Osteoblast (primary cell): ENCODE data around the gene TFDP2. TPM values are rescaled to one million over a fixed set of nuclear protein-coding genes. Genes with fewer than 3 reads are reported as not detected.

ENCODE experiments used
- DNase-seq: peaks from one replicate; pipeline ENCODE4 v3.0.0; 2011; ENCODE audit warnings: low spot score, mixed read lengths; ENCODE audit not compliant: insufficient read length; ENCODE audit errors: missing footprints
- H2AFZ ChIP-seq: 2 replicates; pipeline ENCODE4 v1.6.0; 2011; ENCODE audit warnings: mild to moderate bottlenecking, low read length
- H3K27ac ChIP-seq: 2 replicates; pipeline ENCODE4 v1.5.1; 2011; ENCODE audit warnings: mild to moderate bottlenecking, low read depth, low read length, moderate library complexity
- H3K27me3 ChIP-seq: 2 replicates; pipeline ENCODE4 v1.6.0; 2012; ENCODE audit warnings: mild to moderate bottlenecking, control low read depth, inconsistent platforms, low read length, moderate library complexity; ENCODE audit not compliant: insufficient read depth
- H3K36me3 ChIP-seq: 2 replicates; pipeline ENCODE4 v1.5.1; 2011; ENCODE audit warnings: mild to moderate bottlenecking, low read length, control low read depth, moderate library complexity; ENCODE audit not compliant: insufficient read depth
- H3K4me1 ChIP-seq: 2 replicates; pipeline ENCODE4 v1.5.1; 2011; ENCODE audit warnings: mild to moderate bottlenecking, low read length, control low read depth, moderate library complexity; ENCODE audit not compliant: insufficient read depth
- H3K4me2 ChIP-seq: 2 replicates; pipeline ENCODE4 v1.6.0; 2011; ENCODE audit warnings: mild to moderate bottlenecking, low read length; ENCODE audit not compliant: insufficient read depth
- H3K4me3 ChIP-seq: fragments of 200-600 bp; sonication (generic); 3 replicates; pipeline ENCODE4 v1.5.1; 2012; ENCODE audit warnings: mild to moderate bottlenecking, low read length, inconsistent platforms; ENCODE audit not compliant: insufficient read depth
- H3K79me2 ChIP-seq: 2 replicates; pipeline ENCODE4 v1.6.0; 2012; ENCODE audit warnings: mild to moderate bottlenecking, low read length, control low read depth, inconsistent platforms; ENCODE audit not compliant: insufficient read depth
- H3K9me3 ChIP-seq: 2 replicates; pipeline ENCODE4 v1.5.1; 2011; ENCODE audit warnings: low read depth, low read length, control low read depth
- H4K20me1 ChIP-seq: 2 replicates; pipeline ENCODE4 v1.6.0; 2012; ENCODE audit warnings: mild to moderate bottlenecking, low read length, control low read depth; ENCODE audit not compliant: insufficient read depth
- total RNA-seq: library from RNA; depleted of rRNA; stranded (reverse); fragments of >200 nt; gene quantifications from 2 replicates; pipeline ENCODE4 v1.2.3, GENCODE V29; 2012
- TF ChIP-seq, protein P1 (sequence below): IDR thresholded peaks from 2 replicates; pipeline ENCODE4 v1.5.1; 2011; ENCODE audit warnings: mild to moderate bottlenecking, low read depth, low read length, moderate library complexity; ENCODE audit errors: extremely low read depth

TFDP2 gene
- total RNA-seq, 1 donor: 41.6 TPM

DNA sequence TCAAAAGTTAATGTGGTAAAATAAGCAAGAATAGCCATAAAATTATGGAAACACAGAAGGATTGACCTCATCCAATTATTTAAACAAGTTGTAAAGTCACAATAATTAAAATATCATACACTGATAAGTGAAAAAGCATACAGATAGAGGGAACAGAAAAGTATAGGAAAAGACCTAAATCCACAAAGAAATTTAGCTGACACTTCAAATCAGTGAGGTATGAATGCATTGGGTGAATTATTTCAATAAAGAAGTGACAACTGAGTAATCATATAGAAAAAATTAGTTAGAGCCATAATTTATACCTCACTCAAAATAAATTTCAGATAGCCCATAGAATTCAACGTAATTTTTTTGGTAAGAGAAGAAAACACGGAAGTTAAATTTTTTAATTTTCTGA lies 25.1 kb downstream of the TFDP2 start:
- no peaks in the 10 kb centered on the region for H3K4me1 ChIP-seq
- no peaks in the 10 kb centered on the region for H3K79me2 ChIP-seq
- no peak overlapping the region for H3K4me2 ChIP-seq
- no peak overlapping the region for H2AFZ ChIP-seq
- no peaks in the 10 kb centered on the region for H3K36me3 ChIP-seq
- no peak overlapping the region for H3K4me3 ChIP-seq
- no peaks in the 10 kb centered on the region for H3K27me3 ChIP-seq
- TF ChIP-seq, protein P1, sequence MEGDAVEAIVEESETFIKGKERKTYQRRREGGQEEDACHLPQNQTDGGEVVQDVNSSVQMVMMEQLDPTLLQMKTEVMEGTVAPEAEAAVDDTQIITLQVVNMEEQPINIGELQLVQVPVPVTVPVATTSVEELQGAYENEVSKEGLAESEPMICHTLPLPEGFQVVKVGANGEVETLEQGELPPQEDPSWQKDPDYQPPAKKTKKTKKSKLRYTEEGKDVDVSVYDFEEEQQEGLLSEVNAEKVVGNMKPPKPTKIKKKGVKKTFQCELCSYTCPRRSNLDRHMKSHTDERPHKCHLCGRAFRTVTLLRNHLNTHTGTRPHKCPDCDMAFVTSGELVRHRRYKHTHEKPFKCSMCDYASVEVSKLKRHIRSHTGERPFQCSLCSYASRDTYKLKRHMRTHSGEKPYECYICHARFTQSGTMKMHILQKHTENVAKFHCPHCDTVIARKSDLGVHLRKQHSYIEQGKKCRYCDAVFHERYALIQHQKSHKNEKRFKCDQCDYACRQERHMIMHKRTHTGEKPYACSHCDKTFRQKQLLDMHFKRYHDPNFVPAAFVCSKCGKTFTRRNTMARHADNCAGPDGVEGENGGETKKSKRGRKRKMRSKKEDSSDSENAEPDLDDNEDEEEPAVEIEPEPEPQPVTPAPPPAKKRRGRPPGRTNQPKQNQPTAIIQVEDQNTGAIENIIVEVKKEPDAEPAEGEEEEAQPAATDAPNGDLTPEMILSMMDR: no peak
- no peak for DNase-seq
- no peak overlapping the region for H3K27ac ChIP-seq
- H4K20me1 ChIP-seq: no peaks in the 10 kb centered on the region
- H3K9me3 ChIP-seq: no peaks in the 10 kb centered on the region

DNA sequence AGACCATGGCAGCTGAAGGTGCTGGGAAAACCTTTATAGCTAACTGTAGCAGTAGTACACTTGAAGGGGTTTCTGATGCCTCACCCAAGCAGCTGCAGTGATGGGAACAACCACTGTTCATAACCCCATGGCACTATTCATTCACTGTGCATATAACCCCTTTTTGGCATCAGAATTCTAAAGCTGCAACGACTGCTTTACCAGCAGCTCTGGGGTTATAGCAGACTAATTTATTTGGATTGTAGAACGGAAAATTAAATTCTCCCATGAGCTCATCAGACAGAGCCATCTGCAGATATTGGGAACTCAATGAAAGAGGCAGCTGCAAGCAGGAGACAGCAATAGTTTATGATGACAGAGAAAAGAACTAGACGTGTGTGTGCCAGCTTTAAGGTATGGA lies 28.6 kb downstream of the TFDP2 start:
- H3K27ac ChIP-seq: no peak overlapping the region
- H3K9me3 ChIP-seq: no peaks in the 10 kb centered on the region
- no peak overlapping the region for H2AFZ ChIP-seq
- no peaks in the 10 kb centered on the region for H4K20me1 ChIP-seq
- no peak overlapping the region for H3K4me3 ChIP-seq
- H3K79me2 ChIP-seq: no peaks in the 10 kb centered on the region
- H3K27me3 ChIP-seq: no peaks in the 10 kb centered on the region
- H3K4me2 ChIP-seq: no peak overlapping the region
- H3K4me1 ChIP-seq: no peaks in the 10 kb centered on the region
- DNase-seq: peak; percentile 26
- TF ChIP-seq, protein P1: no peak
- no peaks in the 10 kb centered on the region for H3K36me3 ChIP-seq

DNA sequence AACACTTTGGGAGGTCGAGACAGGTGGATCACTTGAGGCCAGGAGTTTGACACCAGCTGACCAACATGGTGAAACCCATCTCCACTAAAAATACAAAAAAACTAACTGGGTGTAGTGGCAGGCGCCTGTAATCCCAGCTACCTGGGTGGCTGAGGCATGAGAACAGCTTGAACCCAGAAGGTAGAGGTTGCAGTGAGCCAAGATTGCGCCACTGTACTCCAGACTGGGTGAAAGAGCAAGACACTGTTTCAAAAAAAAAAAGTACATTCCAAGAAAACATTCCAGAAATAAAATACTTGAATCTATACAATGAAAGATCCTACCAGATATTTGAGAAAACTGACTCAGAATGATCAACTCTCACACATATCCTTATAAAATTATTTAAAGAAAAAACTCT lies 30.4 kb downstream of the TFDP2 start:
- no peak for DNase-seq
- TF ChIP-seq, protein P1: no peak
- H3K4me3 ChIP-seq: no peak overlapping the region

DNA sequence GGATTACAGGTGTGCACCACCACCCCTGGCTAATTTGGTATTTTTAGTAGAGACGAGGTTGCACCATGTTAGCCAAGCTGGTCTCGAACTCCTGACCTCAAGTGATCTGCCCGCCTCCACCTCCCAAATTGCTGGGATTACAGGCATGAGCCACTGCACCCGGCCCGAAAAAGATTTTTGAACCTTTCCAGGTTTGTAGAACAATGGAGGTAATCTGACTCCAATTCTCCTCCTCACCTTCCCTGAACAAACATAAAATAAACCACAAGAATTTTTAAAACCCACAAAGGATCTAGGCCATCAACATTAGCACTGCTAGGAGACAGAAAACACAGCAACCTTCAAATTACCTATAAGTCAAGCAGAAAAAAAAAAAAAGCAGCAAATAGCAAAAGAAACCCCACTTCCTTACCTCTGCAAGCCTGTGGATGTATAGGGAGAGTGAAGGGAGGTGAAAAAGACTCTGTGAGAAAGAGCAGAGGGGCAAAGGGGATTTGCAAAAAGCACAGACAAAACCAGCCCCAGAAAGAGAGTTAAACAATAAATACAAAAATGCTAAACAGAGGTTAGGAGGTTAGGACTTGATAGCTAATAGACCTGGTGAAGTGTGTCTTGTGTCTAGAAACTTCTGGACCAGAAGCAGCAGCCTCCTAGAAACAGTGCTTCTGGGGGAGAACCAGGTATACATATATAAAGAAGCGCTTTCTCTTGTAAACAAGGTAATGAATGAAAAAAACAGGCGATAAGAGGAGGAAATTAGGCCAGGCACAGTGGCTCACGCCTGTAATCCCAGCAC lies 32.1 kb downstream of the TFDP2 start:
- no peak overlapping the region for H3K4me2 ChIP-seq
- no peak overlapping the region for H3K27ac ChIP-seq
- H2AFZ ChIP-seq: no peak overlapping the region
- no peaks in the 10 kb centered on the region for H3K27me3 ChIP-seq
- TF ChIP-seq, protein P1: no peak
- peak; percentile 3 for DNase-seq
- H3K79me2 ChIP-seq: no peaks in the 10 kb centered on the region
- H3K4me1 ChIP-seq: no peaks in the 10 kb centered on the region
- no peaks in the 10 kb centered on the region for H4K20me1 ChIP-seq
- H3K4me3 ChIP-seq: no peak overlapping the region
- H3K36me3 ChIP-seq: no peaks in the 10 kb centered on the region
- no peaks in the 10 kb centered on the region for H3K9me3 ChIP-seq

More for the DNA sequence above, 30.4 kb downstream of the TFDP2 start:
- Histone ChIP-seq H4K20me1 (no peaks in the 10 kb centered on the region), H3K27ac (no peak overlapping the region), H3K4me2 (no peak overlapping the region), H3K4me1 (no peaks in the 10 kb centered on the region), H3K27me3 (no peaks in the 10 kb centered on the region), H3K79me2 (no peaks in the 10 kb centered on the region), H3K36me3 (no peaks in the 10 kb centered on the region), H3K9me3 (no peaks in the 10 kb centered on the region), H2AFZ (no peak overlapping the region)
